Rectal smooth muscle tissue (tissue), 1 donor: Measurements from ENCODE around the gene TNFRSF25.

Experiments used
- H3K27ac ChIP-seq: one replicate; pipeline ENCODE4 v1.7.0; 2013; ENCODE audit warnings: low read depth, low read length, inconsistent platforms
- H3K27me3 ChIP-seq: one replicate; pipeline ENCODE4 v1.7.0; 2013; ENCODE audit warnings: low read length; ENCODE audit not compliant: control insufficient read depth, insufficient read depth
- H3K36me3 ChIP-seq: one replicate; pipeline ENCODE4 v1.7.0; 2013; ENCODE audit warnings: low read length; ENCODE audit not compliant: control insufficient read depth, insufficient read depth
- H3K4me1 ChIP-seq: one replicate; pipeline ENCODE4 v1.7.0; 2013; ENCODE audit warnings: low read length; ENCODE audit not compliant: control insufficient read depth, insufficient read depth
- H3K4me3 ChIP-seq: one replicate; pipeline ENCODE4 v1.7.0; 2013; ENCODE audit warnings: low read length
- H3K9ac ChIP-seq: one replicate; pipeline ENCODE4 v1.7.0; 2013; ENCODE audit warnings: low read length

The TNFRSF25 gene

DNA sequence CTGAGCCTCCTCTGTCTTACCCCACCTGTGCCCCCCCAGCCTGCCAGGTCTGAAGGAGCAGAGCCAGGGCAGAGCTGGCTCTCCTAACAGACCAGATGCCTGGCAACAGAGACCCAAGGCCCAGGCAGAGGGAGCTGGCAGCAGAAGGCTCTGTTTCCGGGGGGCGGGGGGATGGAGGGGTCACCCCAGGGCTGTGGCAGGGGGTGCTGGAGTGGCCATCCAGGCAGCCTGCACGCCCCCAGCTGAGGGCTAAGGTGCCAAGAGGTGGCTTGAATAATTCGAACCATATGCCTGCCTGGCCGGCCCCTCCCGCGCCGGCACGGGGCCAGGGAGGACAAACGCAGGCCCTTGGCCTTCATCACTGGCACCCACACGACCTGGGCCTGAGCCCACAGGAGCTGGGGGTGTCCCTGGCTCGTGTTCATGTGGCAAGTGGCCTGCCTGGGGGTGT is 41.5 kb upstream of the TNFRSF25 start:
- H3K4me3 ChIP-seq: no peak overlapping the region
- H3K4me1 ChIP-seq: no peaks in the 10 kb centered on the region
- no peaks in the 10 kb centered on the region for H3K27me3 ChIP-seq
- no peak overlapping the region for H3K9ac ChIP-seq
- no peak overlapping the region for H3K27ac ChIP-seq
- H3K36me3 ChIP-seq: no peaks in the 10 kb centered on the region

DNA sequence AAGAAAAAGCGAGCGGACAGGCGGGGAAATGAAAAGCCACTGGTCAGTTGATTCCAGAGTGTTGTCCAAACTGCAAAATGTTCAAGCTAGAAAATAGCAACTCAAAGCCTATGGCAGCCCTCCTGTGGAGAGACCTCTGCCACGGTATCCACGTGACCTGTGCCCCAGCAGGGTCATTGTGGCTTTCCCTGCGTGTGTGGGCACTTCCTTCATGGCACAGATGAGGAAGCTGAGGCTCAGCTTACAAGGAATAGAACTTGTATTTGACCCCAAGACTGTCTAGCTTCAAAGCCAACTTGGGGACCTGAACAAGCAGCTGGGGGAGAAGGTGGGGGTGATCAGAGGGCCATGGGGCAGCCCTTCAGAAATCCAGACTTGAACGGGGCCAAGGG is 41.1 kb upstream of the TNFRSF25 start:
- Histone ChIP-seq H3K4me1 (no peaks in the 10 kb centered on the region), H3K4me3 (no peak overlapping the region), H3K9ac (no peak overlapping the region), H3K27me3 (no peaks in the 10 kb centered on the region), H3K36me3 (no peaks in the 10 kb centered on the region), H3K27ac (no peak overlapping the region)

DNA sequence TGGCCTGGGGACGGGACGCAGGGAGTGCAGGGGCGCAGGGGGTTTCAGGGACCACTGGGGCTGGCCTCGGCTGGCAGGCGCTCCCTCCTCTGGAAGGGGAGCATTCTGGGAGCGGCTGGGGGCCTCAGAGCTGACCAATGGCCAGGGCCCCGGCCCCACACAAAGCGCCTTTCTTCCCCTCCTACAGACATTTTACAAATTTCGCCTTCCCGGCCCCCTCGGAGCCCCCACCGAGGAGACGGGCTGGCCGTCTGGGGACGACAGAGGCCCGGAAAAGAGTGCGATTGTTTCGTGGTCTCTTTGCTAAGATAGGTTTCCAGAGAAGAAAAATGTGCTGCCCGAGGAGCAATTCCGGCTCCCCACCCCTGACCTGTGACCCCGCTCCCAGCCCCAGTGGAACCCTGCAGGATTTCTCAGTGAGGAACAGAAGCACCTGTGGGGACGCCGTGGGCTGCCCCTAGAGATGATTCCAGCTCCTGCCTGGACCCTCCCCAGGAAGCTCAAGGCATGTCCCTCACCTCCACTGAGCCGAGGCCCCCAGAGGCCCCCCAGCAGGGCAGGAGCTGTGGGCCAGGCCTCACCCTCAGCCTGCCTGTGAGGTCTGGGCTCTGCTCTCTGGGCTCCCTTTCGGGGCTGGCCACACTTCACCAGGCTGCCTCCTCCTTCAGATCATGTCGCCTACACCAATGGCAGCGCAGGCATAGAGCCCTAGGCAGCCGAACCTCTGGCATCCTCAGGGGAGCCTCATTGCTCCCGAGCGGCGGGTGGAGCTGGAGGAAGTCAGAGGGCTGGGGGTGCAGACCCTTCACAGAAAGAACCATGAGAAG is 40.5 kb upstream of the TNFRSF25 start:
- Histone ChIP-seq H3K4me1 (no peaks in the 10 kb centered on the region), H3K4me3 (no peak overlapping the region), H3K36me3 (no peaks in the 10 kb centered on the region), H3K27ac (no peak overlapping the region), H3K27me3 (no peaks in the 10 kb centered on the region), H3K9ac (no peak overlapping the region)

DNA sequence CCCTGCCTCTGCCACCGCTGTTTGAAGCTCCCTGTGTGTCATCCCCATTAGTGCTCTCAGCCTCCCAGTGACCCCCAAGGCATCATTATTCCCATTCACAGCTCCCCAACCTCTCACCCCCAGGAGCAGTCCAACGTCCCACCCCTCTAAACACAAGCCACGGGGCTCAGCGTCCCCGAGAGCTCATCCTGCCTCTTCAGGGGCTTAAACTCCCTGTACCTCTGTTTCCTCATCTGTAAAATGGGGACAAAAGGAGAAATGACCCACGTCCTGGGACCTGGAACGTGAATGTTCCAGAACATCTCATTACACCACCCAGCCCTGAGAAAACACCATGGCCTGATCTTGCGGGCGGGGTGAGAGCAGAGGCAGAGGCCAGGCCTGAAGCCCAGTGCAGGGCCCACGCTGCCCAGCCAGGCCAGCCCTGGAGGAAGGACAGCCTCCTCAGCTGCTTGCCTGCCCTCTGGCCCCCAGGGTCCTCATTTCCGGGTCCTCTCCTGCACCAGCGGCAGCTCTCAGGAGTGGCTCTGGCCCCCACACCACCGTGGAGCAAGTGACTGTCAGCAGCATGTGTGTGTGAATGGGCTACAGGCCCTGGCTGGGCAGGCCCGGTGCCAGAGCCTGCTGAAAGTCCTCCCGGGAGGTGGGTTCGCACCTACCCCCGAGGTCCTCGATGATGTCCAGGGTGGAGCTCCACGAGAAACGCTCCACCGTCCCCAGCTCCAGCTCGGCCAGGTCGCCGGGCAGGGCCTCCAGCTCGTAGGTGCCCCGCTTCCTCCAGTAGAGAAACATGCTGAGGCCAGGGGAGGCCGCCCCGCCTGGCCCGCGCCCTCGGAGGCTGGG is 39.6 kb upstream of the TNFRSF25 start:
- H3K36me3 ChIP-seq: no peaks in the 10 kb centered on the region
- no peak overlapping the region for H3K27ac ChIP-seq
- H3K4me3 ChIP-seq: no peak overlapping the region
- no peaks in the 10 kb centered on the region for H3K4me1 ChIP-seq
- H3K27me3 ChIP-seq: peaks cover 2% of the 10 kb centered on the region
- no peak overlapping the region for H3K9ac ChIP-seq

DNA sequence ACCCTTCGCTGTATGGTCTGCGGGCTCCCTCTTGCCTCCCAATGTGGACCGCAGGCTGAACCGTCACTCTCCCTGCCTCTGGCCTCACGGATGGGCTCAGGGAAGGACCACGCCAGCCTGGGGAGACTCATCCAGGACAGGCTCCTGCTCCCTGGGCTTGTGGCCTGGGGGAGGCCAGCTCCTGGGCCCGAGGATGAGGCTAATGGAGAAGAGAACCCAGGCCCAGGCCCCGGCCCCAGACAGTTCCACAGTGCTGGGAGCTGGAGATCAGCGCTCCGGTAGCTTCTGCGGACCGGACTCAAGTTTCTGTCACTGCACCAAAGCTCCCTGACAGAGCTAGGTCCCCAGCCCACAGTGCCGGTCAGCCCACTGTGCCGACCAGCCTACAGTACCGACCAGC is 38.9 kb upstream of the TNFRSF25 start:
- Histone ChIP-seq H3K36me3 (no peaks in the 10 kb centered on the region), H3K27ac (no peak overlapping the region), H3K9ac (no peak overlapping the region), H3K4me1 (no peaks in the 10 kb centered on the region), H3K27me3 (peaks cover 2% of the 10 kb centered on the region), H3K4me3 (no peak overlapping the region)

DNA sequence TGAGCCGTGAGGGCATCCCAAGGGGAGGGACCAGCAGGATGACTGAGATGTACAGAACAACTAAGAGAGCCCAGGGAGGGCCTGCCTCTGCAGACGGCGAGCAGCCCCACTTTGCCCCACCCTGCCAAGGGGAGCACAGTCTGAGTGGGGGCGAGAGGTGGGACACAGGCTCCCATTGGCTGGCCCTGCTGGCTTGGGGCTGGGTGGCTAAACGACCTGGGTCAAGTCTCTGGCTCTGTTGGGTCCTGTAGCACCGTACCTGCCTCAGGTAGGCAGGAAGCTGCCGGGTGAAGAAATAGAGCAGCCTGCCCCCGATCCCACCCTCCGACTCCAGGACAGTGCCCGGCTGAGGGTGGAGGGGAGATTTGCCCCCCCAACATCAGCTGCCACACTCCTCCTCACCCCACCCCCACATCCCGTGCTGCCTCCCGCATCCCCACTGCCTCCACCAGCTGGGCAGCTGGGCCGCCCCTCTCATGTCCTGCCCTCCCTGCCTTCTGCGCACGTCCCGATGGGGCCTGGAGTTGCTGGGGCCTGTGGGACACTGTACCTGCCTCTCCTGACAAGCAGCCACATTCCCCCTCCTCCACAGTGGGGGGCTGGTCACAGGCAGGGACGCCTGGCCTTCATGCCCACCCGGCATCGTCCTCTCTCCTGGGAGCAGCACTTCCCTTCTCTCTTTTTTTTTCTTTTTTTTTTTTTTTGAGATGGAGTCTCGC is 38.1 kb upstream of the TNFRSF25 start:
- no peak overlapping the region for H3K27ac ChIP-seq

DNA sequence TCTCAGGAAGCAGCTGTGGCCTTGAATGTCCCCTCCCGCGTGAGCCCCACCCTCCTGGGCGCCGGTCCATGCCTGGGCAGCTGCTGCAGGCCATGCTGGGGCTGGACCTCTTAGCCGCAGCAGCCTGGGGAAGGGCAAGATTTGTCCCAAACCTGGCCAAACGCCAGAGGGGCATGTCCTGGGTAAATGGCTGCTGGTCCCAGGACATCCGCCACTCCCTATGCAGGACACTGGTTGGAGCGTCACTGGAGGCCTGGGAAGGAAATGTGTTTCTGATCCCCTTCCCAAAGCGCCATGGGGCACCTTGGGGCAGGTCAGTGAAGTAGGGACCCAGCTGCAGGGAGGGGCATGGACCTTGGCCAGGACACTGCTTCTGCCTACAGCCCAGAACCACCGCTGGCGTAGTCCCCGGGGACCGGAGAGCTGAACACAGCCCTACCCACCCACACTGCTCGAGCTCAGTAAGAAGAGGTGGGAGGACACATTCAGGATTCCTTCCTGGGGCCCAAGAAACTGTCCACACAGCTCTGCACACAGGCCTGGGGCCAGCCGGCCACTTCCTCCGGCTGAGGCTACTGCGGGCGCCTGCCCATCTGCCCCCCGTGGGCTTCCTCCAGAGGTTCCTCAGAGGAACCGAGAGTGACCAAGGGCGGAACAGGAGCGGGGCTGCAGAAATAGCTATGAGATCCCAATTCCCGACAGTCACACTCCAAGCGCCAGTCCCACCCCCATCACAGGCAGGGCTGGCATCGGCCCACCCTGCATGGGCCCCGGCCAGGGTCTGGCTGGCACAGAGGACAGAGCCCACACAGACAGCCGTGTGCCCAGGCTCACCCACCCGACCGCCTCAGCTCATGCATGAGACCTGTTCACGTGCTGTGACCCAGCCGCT is 36.3 kb upstream of the TNFRSF25 start:
- Histone ChIP-seq H3K4me1 (no peaks in the 10 kb centered on the region), H3K27ac (no peak overlapping the region), H3K9ac (no peak overlapping the region), H3K27me3 (peaks cover 2% of the 10 kb centered on the region), H3K36me3 (no peaks in the 10 kb centered on the region), H3K4me3 (no peak overlapping the region)

More for the DNA sequence above, 38.1 kb upstream of the TNFRSF25 start:
- no peak overlapping the region for H3K9ac ChIP-seq
- peaks cover 2% of the 10 kb centered on the region for H3K27me3 ChIP-seq
- no peak overlapping the region for H3K4me3 ChIP-seq
- H3K4me1 ChIP-seq: no peaks in the 10 kb centered on the region
- no peaks in the 10 kb centered on the region for H3K36me3 ChIP-seq

DNA sequence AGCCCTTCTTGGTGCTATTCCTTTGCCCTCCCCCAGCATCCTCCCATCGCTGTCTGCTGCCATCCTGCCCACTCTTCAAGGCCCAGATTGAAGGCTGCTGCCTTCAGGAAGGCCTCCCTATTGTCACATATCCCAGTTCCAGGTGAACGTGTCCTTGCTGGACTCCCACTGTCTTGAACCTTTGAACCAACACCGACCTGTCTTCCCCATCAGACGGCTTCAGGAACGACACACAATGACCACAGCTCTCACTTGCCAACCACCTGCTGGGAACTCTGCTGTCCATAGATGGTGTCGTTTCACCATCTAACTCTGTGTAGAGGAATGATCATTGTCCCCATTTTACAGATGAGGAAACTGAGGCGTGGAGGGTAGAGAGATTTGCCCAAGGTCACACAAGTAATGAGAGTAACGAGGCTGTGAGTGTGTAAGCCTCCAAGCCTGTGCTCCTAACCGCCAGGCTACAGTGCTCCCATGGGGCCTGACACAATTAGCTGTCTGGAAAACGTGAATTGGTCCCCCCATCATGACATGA is 35.4 kb upstream of the TNFRSF25 start:
- Histone ChIP-seq H3K27ac (no peak overlapping the region), H3K4me3 (no peak overlapping the region), H3K36me3 (no peaks in the 10 kb centered on the region), H3K9ac (no peak overlapping the region), H3K27me3 (peaks cover 2% of the 10 kb centered on the region), H3K4me1 (no peaks in the 10 kb centered on the region)

DNA sequence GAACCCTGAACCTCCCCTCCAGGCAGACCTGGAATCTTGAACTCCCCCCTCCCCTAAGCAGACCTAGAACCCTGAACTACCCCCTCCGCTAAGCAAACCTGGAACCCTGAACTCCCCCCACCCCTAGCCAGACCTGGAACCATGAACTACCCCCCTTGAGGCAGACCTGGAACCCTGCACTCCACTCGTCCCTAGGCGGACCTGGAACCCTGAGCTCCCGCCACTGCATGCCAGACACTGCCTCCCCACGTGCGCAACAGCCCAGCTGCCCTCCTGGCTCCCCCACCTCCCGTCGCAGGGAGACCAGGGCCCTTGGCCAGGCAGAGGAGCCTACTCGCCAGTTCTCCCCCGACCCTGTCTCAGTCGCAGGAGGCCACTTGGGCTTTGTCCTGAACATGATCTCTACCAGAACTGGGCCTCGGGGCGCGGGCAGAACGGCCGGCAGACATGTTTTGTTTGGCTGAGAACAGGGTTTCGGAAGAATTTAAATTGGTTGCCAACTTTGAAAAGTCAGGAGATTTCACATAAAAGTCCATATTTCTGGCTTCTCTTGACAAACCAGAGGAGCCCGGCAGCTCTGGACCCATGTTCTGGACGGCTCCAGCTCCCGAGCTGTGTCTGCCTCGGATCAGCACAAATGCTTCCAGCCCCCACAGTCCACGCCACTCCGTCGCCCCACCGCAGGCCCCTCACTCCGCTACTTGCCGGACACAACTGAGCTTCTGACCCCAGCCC is 34.7 kb upstream of the TNFRSF25 start:
- Histone ChIP-seq H3K4me1 (no peaks in the 10 kb centered on the region), H3K36me3 (no peaks in the 10 kb centered on the region), H3K4me3 (no peak overlapping the region), H3K27ac (no peak overlapping the region), H3K27me3 (peaks cover 2% of the 10 kb centered on the region), H3K9ac (no peak overlapping the region)

DNA sequence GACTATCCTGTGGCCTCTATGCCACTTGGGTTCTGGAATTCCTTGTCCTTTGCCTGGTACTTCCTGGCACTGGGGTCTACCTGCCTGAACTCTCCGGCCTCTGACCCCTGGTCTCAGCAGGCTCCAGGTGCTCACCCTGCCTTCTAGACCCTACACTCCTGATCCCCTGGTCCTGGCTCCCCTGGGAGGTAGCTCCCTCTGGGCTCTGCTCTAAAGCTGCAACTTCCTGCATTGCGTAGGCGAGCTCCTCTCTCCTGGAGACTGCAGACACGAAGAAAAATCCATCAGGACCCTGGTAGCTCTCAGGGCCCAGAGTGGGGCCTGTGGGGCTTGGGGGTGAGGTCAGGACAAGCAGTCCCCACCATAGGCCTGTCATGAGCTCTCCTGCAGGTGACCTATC is 33.3 kb upstream of the TNFRSF25 start:
- Histone ChIP-seq H3K4me1 (no peaks in the 10 kb centered on the region), H3K27me3 (peaks cover 2% of the 10 kb centered on the region), H3K4me3 (no peak overlapping the region), H3K27ac (no peak overlapping the region), H3K9ac (no peak overlapping the region), H3K36me3 (no peaks in the 10 kb centered on the region)

DNA sequence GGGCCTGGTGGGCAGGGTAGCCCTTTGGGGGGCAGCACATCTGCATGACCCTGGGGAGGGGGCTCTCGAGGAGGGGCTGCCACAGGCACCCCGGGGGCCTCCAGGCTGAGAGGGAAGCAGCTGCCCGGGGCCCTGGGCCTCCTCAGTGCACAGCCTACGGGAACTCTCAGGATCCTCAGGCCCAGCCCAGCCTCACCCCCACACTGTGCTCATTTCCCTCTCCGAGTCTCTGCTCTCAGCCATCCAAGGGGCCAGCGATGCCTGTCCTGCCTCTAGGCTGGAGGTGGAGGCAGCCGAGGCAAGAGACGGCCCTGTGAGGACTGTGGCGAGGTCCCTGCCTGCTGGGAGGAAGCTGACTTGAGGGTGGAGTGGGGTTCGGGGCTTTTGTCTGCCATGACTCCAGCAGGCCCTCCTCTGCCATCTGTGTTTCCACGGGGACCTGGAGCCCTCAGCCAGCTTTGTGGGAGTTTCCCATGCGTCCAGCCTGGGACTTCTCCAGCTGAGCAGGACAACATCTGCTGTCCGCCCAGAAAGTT is 32.7 kb upstream of the TNFRSF25 start:
- H3K36me3 ChIP-seq: no peaks in the 10 kb centered on the region
- no peak overlapping the region for H3K27ac ChIP-seq
- H3K4me3 ChIP-seq: no peak overlapping the region
- H3K27me3 ChIP-seq: peaks cover 2% of the 10 kb centered on the region
- no peak overlapping the region for H3K9ac ChIP-seq
- no peaks in the 10 kb centered on the region for H3K4me1 ChIP-seq
